IMR-90 (cell line): ENCODE results near the gene NFKBIE. TPM values are rescaled to one million over a fixed set of nuclear protein-coding genes. Genes with fewer than 3 reads are reported as not detected.

Source experiments
- ATAC-seq: fragments of 200-7000 bp; cut with Tn5 transposase; 2 replicates; pipeline ENCODE4 v1.9.1; 2020; ENCODE audit warnings: low read depth, mild to moderate bottlenecking, moderate library complexity
- BruUV-seq: library from RNA; stranded (reverse); fragments of 400-500 nt; replicated peaks from 2 replicates; lab custom pipeline; 2021; lab: Mats Ljungman, UMichigan
- CTCF ChIA-PET: fragments of 300-600 bp; formaldehyde crosslinking; extraction: SDS; loops from one replicate; lab custom pipeline; 2021; ENCODE audit warnings: antibody characterized with exemption; lab: Yijun Ruan, JAX
- POLR2A ChIA-PET: fragments of 300-600 bp; sonication (Branson Sonifier 250); formaldehyde crosslinking; loops from one replicate; lab custom pipeline; 2022; ENCODE audit warnings: antibody characterized with exemption; ENCODE audit not compliant: unreplicated experiment; lab: Charles Lee
- DNase-seq: peaks from one replicate; pipeline ENCODE4 v3.0.0; 2013
- H2AFZ ChIP-seq: replicated peaks from 2 replicates; pipeline ENCODE3; 2013; ENCODE audit warnings: low read length, mild to moderate bottlenecking; ENCODE audit not compliant: poor library complexity
- H2AK5ac ChIP-seq: 2 replicates; pipeline ENCODE4 v1.6.1; 2013; ENCODE audit warnings: low read depth, low read length, inconsistent platforms
- H2AK9ac ChIP-seq: replicated peaks from 2 replicates; pipeline ENCODE3; 2013; ENCODE audit warnings: mild to moderate bottlenecking, low read depth, low read length, moderate library complexity; ENCODE audit not compliant: poor library complexity
- H2BK120ac ChIP-seq: 2 replicates; pipeline ENCODE4 v1.6.1; 2013; ENCODE audit warnings: low read depth, low read length, inconsistent platforms
- H2BK15ac ChIP-seq: 3 replicates; pipeline ENCODE4 v1.6.1; 2013; ENCODE audit warnings: low read depth, low read length, inconsistent platforms
- H2BK20ac ChIP-seq: 2 replicates; pipeline ENCODE4 v1.6.1; 2013; ENCODE audit warnings: low read depth, mild to moderate bottlenecking, inconsistent platforms, low read length, moderate library complexity
- H2BK5ac ChIP-seq: 2 replicates; pipeline ENCODE4 v1.6.1; 2013; ENCODE audit warnings: mild to moderate bottlenecking, low read depth, low read length, inconsistent platforms; ENCODE audit not compliant: poor library complexity, severe bottlenecking
- H3K14ac ChIP-seq: replicated peaks from 2 replicates; pipeline ENCODE4 v1.6.1; 2013; ENCODE audit warnings: low read depth, low read length, inconsistent platforms
- H3K18ac ChIP-seq: 2 replicates; pipeline ENCODE4 v1.6.1; 2013; ENCODE audit warnings: low read depth, low read length, control low read depth
- H3K23ac ChIP-seq: 2 replicates; pipeline ENCODE4 v1.6.1; 2013; ENCODE audit warnings: low read depth, low read length, inconsistent platforms
- H3K27ac ChIP-seq: 2 replicates; pipeline ENCODE4 v1.5.1; 2013; ENCODE audit warnings: mild to moderate bottlenecking, control low read depth, low read length; ENCODE audit not compliant: insufficient read depth
- H3K27me3 ChIP-seq: 2 replicates; pipeline ENCODE4 v1.6.1; 2013; ENCODE audit warnings: low read length; ENCODE audit not compliant: control insufficient read depth, insufficient read depth
- H3K36me3 ChIP-seq: 2 replicates; pipeline ENCODE4 v1.6.1; 2013; ENCODE audit warnings: low read length, mixed read lengths; ENCODE audit not compliant: control insufficient read depth, insufficient read depth
- H3K4ac ChIP-seq: 2 replicates; pipeline ENCODE4 v1.6.1; 2013; ENCODE audit warnings: low read depth, low read length, inconsistent platforms
- H3K4me1 ChIP-seq: 2 replicates; pipeline ENCODE4 v1.6.1; 2013; ENCODE audit warnings: low read length, mixed read lengths; ENCODE audit not compliant: control insufficient read depth, insufficient read depth
- H3K4me2 ChIP-seq: 2 replicates; pipeline ENCODE4 v1.6.1; 2013; ENCODE audit warnings: low read depth, mild to moderate bottlenecking, control low read depth, low read length, moderate library complexity
- H3K4me3 ChIP-seq: 2 replicates; pipeline ENCODE4 v1.5.1; 2013; ENCODE audit warnings: low read depth, mild to moderate bottlenecking, control low read depth, low read length, moderate library complexity; ENCODE audit not compliant: insufficient read depth
- H3K56ac ChIP-seq: 2 replicates; pipeline ENCODE4 v1.6.1; 2013; ENCODE audit warnings: low read length, inconsistent platforms; ENCODE audit not compliant: insufficient read depth; ENCODE audit errors: extremely low read depth
- H3K79me1 ChIP-seq, 2 experiments: 2 replicates each; pipeline ENCODE4 v1.6.1; 2013; ENCODE audit warnings: low read length in 2 of 2, inconsistent platforms in 1 of 2, low read depth in 1 of 2
- H3K9ac ChIP-seq: 2 replicates; pipeline ENCODE4 v1.6.1; 2013; ENCODE audit warnings: low read depth, low read length, control low read depth
- H3K9me1 ChIP-seq: 2 replicates; pipeline ENCODE4 v1.6.1; 2013; ENCODE audit warnings: low read length, inconsistent platforms; ENCODE audit not compliant: insufficient read depth
- H3K9me3 ChIP-seq: 2 replicates; pipeline ENCODE4 v1.6.1; 2013; ENCODE audit warnings: low read length; ENCODE audit not compliant: control insufficient read depth, insufficient read depth
- H4K20me1 ChIP-seq: 2 replicates; pipeline ENCODE4 v1.6.1; 2013; ENCODE audit warnings: low read length, inconsistent platforms; ENCODE audit not compliant: insufficient read depth
- H4K5ac ChIP-seq: 2 replicates; pipeline ENCODE4 v1.6.1; 2013; ENCODE audit warnings: mild to moderate bottlenecking, low read depth, low read length, control low read depth
- H4K8ac ChIP-seq, 2 experiments: 2 replicates each; pipeline ENCODE4 v1.6.1; 2013; ENCODE audit warnings: low read depth in 2 of 2, low read length in 2 of 2, control low read depth in 1 of 2, inconsistent platforms in 1 of 2
- H4K91ac ChIP-seq: 2 replicates; pipeline ENCODE4 v1.6.1; 2013; ENCODE audit warnings: low read depth, low read length, inconsistent platforms; ENCODE audit not compliant: insufficient read depth
- BHLHE40 ChIP-seq: fragments of 150-350 bp; IDR thresholded peaks from 2 replicates; pipeline ENCODE4 v1.6.1; 2016; ENCODE audit warnings: mild to moderate bottlenecking, low read depth, low read length
- CEBPB ChIP-seq: IDR thresholded peaks from 2 replicates; pipeline ENCODE4 v1.6.1; 2012; ENCODE audit warnings: low read depth, low read length, improper control_type of control experiment
- CHD1 ChIP-seq: IDR thresholded peaks from 2 replicates; pipeline ENCODE4 v1.6.1; 2012; ENCODE audit warnings: low read depth, low read length, improper control_type of control experiment
- CTCF ChIP-seq: conservative IDR thresholded peaks from 2 replicates; pipeline ENCODE4 v1.5.1; 2012; ENCODE audit warnings: mild to moderate bottlenecking, low read depth, low read length, improper control_type of control experiment
- ELK1 ChIP-seq: fragments of 150-350 bp; IDR thresholded peaks from 2 replicates; pipeline ENCODE4 v1.6.1; 2016; ENCODE audit warnings: low read depth, mild to moderate bottlenecking, low read length, moderate library complexity, borderline replicate concordance
- FOS ChIP-seq: fragments of 150-350 bp; IDR thresholded peaks from 2 replicates; pipeline ENCODE4 v1.6.1; 2016; ENCODE audit warnings: low read depth, low read length
- MAFK ChIP-seq: IDR thresholded peaks from 2 replicates; pipeline ENCODE4 v1.6.1; 2012; ENCODE audit warnings: low read depth, low read length, improper control_type of control experiment
- MAZ ChIP-seq: IDR thresholded peaks from 2 replicates; pipeline ENCODE4 v1.6.1; 2012; ENCODE audit warnings: low read depth, mild to moderate bottlenecking, low read length, improper control_type of control experiment, moderate library complexity, borderline replicate concordance
- MXI1 ChIP-seq: IDR thresholded peaks from 2 replicates; pipeline ENCODE4 v1.6.1; 2012; ENCODE audit warnings: low read depth, mild to moderate bottlenecking, low read length, moderate library complexity, borderline replicate concordance
- NFE2L2 ChIP-seq: fragments of 150-350 bp; IDR thresholded peaks from 2 replicates; pipeline ENCODE4 v1.6.1; 2016; ENCODE audit warnings: low read depth, mild to moderate bottlenecking, low read length
- POLR2A ChIP-seq: IDR thresholded peaks from 2 replicates; pipeline ENCODE4 v1.6.1; 2012; ENCODE audit warnings: mild to moderate bottlenecking, low read depth, low read length
- RAD21 ChIP-seq: IDR thresholded peaks from 2 replicates; pipeline ENCODE4 v1.6.1; 2012; ENCODE audit warnings: low read length, improper control_type of control experiment
- RCOR1 ChIP-seq: IDR thresholded peaks from 2 replicates; pipeline ENCODE4 v1.6.1; 2012; ENCODE audit warnings: mild to moderate bottlenecking, low read length, improper control_type of control experiment; ENCODE audit not compliant: insufficient replicate concordance
- RFX5 ChIP-seq: IDR thresholded peaks from 2 replicates; pipeline ENCODE4 v1.8.0; 2012; ENCODE audit warnings: low read depth, mild to moderate bottlenecking, low read length, moderate library complexity
- SMC3 ChIP-seq: fragments of 150-350 bp; IDR thresholded peaks from 2 replicates; pipeline ENCODE4 v1.6.1; 2016; ENCODE audit warnings: low read depth, mild to moderate bottlenecking, antibody characterized with exemption, low read length, moderate library complexity
- USF2 ChIP-seq: fragments of 150-350 bp; IDR thresholded peaks from 2 replicates; pipeline ENCODE4 v1.6.1; 2017; ENCODE audit warnings: mild to moderate bottlenecking, antibody characterized with exemption, low read length, low read depth
- WGBS, 2 experiments: methylation state at CpG; one replicate each; pipeline versions ENCODE4 v1.1.5 to v1.1.7; 2013; ENCODE audit warnings: missing lambda C conversion rate in 2 of 2; ENCODE audit not compliant: insufficient read length in 1 of 2; ENCODE audit errors: extremely low coverage in 2 of 2; 5-methylcytosine and 5-hydroxymethylcytosine counted together
- dilution Hi-C: fragments of 300-500 bp; cut with HindIII; formaldehyde crosslinking; loops from one replicate; pipeline ENCODE4 v1.14.3; 2018; ENCODE audit warnings: low sequenced_read_pairs; ENCODE audit not compliant: unreplicated experiment
- in situ Hi-C: fragments of 300-500 bp; cut with MboI; formaldehyde crosslinking; loops from 3 replicates; pipeline ENCODE4 v1.14.3; 2019; ENCODE audit warnings: low sequenced_read_pairs, inconsistent platforms, mixed read lengths
- intact Hi-C: fragments of 100-400 bp; cut with micrococcal nuclease; formaldehyde crosslinking; loops from 2 replicates; pipeline ENCODE4 v1.10.0; 2022
- polyA plus RNA-seq, 3 experiments: library from polyadenylated mRNA; depleted of rRNA; stranded (reverse); fragments of >200 nt; gene quantifications; 2 replicates each; pipeline ENCODE4 v1.2.3, GENCODE V29; 2012; ENCODE audit warnings: low replicate concordance in 1 of 3
- total RNA-seq: library from RNA; depleted of rRNA; stranded (reverse); fragments of >200 nt; gene quantifications from 2 replicates; pipeline ENCODE4 v1.2.3, GENCODE V29; 2012

The NFKBIE gene
- total and polyA plus RNA-seq, 2 of the 4 experiments (the other 2 are of a cell fraction) = 7.9 to 13.0 TPM

GRCh38 chr6:44311767-44312166 is 46.4 kb upstream of the NFKBIE start:
- no peak overlapping the region for H4K8ac ChIP-seq
- H3K4ac ChIP-seq = no peak overlapping the region
- no peak overlapping the region for H2BK5ac ChIP-seq
- intact Hi-C loops = no loop called here
- H3K9me3 ChIP-seq = no peaks in the 10 kb centered on the region
- no peaks in the 10 kb centered on the region for H4K20me1 ChIP-seq
- H2BK120ac ChIP-seq = no peak overlapping the region
- H2AK5ac ChIP-seq = no peak overlapping the region
- H2BK20ac ChIP-seq = no peak overlapping the region
- H3K9me1 ChIP-seq = peaks cover 10% of the 10 kb centered on the region
- peak overlapping the region; percentile 79 for H3K4me2 ChIP-seq
- H3K18ac ChIP-seq = no peak overlapping the region
- no peak overlapping the region for H3K9ac ChIP-seq
- H3K56ac ChIP-seq = no peak overlapping the region
- H3K14ac ChIP-seq = no peak overlapping the region
- H3K36me3 ChIP-seq = peaks cover 31% of the 10 kb centered on the region
- ATAC-seq = no peak
- H3K27me3 ChIP-seq = peaks cover 10% of the 10 kb centered on the region
- in situ Hi-C loops = no loop called here
- TF ChIP-seq SMC3 (no peak), NFE2L2 (no peak), ELK1 (no peak), RAD21 (no peak), MXI1 (no peak), MAZ (no peak), RCOR1 (no peak), FOS (no peak), BHLHE40 (no peak), CTCF (no peak), CEBPB (no peak), USF2 (no peak), MAFK (no peak), CHD1 (no peak), RFX5 (no peak), POLR2A (no peak)
- ChIA-PET POLR2A (no interaction called here), CTCF (interaction anchor here (1.4 kb wide), 1 partner anchor 14 kb away, joined by 4 read pairs; no protein-coding TSS in a partner anchor)
- H4K91ac ChIP-seq = no peak overlapping the region
- peak overlapping the region; percentile 66 for H2AK9ac ChIP-seq
- H3K23ac ChIP-seq = no peak overlapping the region
- dilution Hi-C loops = no loop called here
- H3K27ac ChIP-seq = no peak overlapping the region
- DNase-seq = no peak
- peaks cover 8% of the 10 kb centered on the region for H3K4me1 ChIP-seq
- H2BK15ac ChIP-seq = no peak overlapping the region
- WGBS, 2 experiments = 75% methylated on average over 2 of the region's 3 CpGs; no CpG with 5 or more reads in 1 of the 2 experiments
- H4K5ac ChIP-seq = no peak overlapping the region
- BruUV-seq = no TSS peak
- H2AFZ ChIP-seq = no peak overlapping the region
- no peak overlapping the region for H3K4me3 ChIP-seq
- peaks cover 20 to 24% of the 10 kb centered on the region in 2 experiments for H3K79me1 ChIP-seq
